Body of pancreas (tissue), 4 donors: ENCODE results near the gene BRD4.

Experiments
- CTCF ChIP-seq, 7 experiments: fragments of 450-650 bp in 4 of 7; fragments of 200-600 bp in 3 of 7; sonication (generic) in 3 of 7; IDR thresholded peaks; one replicate each; pipeline ENCODE4 v1.5.1; 2016 to 2019; ENCODE audit warnings: antibody characterized with exemption in 7 of 7
- POLR2A ChIP-seq, 3 donors: fragments of 450-650 bp; IDR thresholded peaks; one replicate each; pipeline ENCODE4 v1.6.1; 2016; ENCODE audit warnings: antibody characterized with exemption in 3 of 3, mild to moderate bottlenecking in 2 of 3

GRCh38 chr19:15187026-15188007, 145.0 kb downstream of the BRD4 start:
- TF ChIP-seq CTCF (IDR thresholded peaks at IDR 0.05): no peak
- no peak for TF ChIP-seq POLR2A (IDR thresholded peaks at IDR 0.05)
